IMR-90 (cell line): Measurements from ENCODE around the gene NAV2. TPM values are rescaled to one million over a fixed set of nuclear protein-coding genes. Genes with fewer than 3 reads are reported as not detected.

ENCODE experiments used
- ATAC-seq: fragments of 200-7000 bp; cut with Tn5 transposase; 2 replicates; pipeline ENCODE4 v1.9.1; 2020; ENCODE audit warnings: low read depth, mild to moderate bottlenecking, moderate library complexity
- BruUV-seq: library from RNA; stranded (reverse); fragments of 400-500 nt; replicated peaks from 2 replicates; lab custom pipeline; 2021; lab: Mats Ljungman, UMichigan
- CTCF ChIA-PET: fragments of 300-600 bp; formaldehyde crosslinking; extraction: SDS; loops from one replicate; lab custom pipeline; 2021; ENCODE audit warnings: antibody characterized with exemption; lab: Yijun Ruan, JAX
- POLR2A ChIA-PET: fragments of 300-600 bp; sonication (Branson Sonifier 250); formaldehyde crosslinking; loops from one replicate; lab custom pipeline; 2022; ENCODE audit warnings: antibody characterized with exemption; ENCODE audit not compliant: unreplicated experiment; lab: Charles Lee
- DNase-seq: peaks from one replicate; pipeline ENCODE4 v3.0.0; 2013
- H2AFZ ChIP-seq: replicated peaks from 2 replicates; pipeline ENCODE3; 2013; ENCODE audit warnings: low read length, mild to moderate bottlenecking; ENCODE audit not compliant: poor library complexity
- H2AK5ac ChIP-seq: 2 replicates; pipeline ENCODE4 v1.6.1; 2013; ENCODE audit warnings: low read depth, low read length, inconsistent platforms
- H2AK9ac ChIP-seq: replicated peaks from 2 replicates; pipeline ENCODE3; 2013; ENCODE audit warnings: mild to moderate bottlenecking, low read depth, low read length, moderate library complexity; ENCODE audit not compliant: poor library complexity
- H2BK120ac ChIP-seq: 2 replicates; pipeline ENCODE4 v1.6.1; 2013; ENCODE audit warnings: low read depth, low read length, inconsistent platforms
- H2BK15ac ChIP-seq: 3 replicates; pipeline ENCODE4 v1.6.1; 2013; ENCODE audit warnings: low read depth, low read length, inconsistent platforms
- H2BK20ac ChIP-seq: 2 replicates; pipeline ENCODE4 v1.6.1; 2013; ENCODE audit warnings: low read depth, mild to moderate bottlenecking, inconsistent platforms, low read length, moderate library complexity
- H2BK5ac ChIP-seq: 2 replicates; pipeline ENCODE4 v1.6.1; 2013; ENCODE audit warnings: mild to moderate bottlenecking, low read depth, low read length, inconsistent platforms; ENCODE audit not compliant: poor library complexity, severe bottlenecking
- H3K14ac ChIP-seq: replicated peaks from 2 replicates; pipeline ENCODE4 v1.6.1; 2013; ENCODE audit warnings: low read depth, low read length, inconsistent platforms
- H3K18ac ChIP-seq: 2 replicates; pipeline ENCODE4 v1.6.1; 2013; ENCODE audit warnings: low read depth, low read length, control low read depth
- H3K23ac ChIP-seq: 2 replicates; pipeline ENCODE4 v1.6.1; 2013; ENCODE audit warnings: low read depth, low read length, inconsistent platforms
- H3K27ac ChIP-seq: 2 replicates; pipeline ENCODE4 v1.5.1; 2013; ENCODE audit warnings: mild to moderate bottlenecking, control low read depth, low read length; ENCODE audit not compliant: insufficient read depth
- H3K27me3 ChIP-seq: 2 replicates; pipeline ENCODE4 v1.6.1; 2013; ENCODE audit warnings: low read length; ENCODE audit not compliant: control insufficient read depth, insufficient read depth
- H3K36me3 ChIP-seq: 2 replicates; pipeline ENCODE4 v1.6.1; 2013; ENCODE audit warnings: low read length, mixed read lengths; ENCODE audit not compliant: control insufficient read depth, insufficient read depth
- H3K4ac ChIP-seq: 2 replicates; pipeline ENCODE4 v1.6.1; 2013; ENCODE audit warnings: low read depth, low read length, inconsistent platforms
- H3K4me1 ChIP-seq: 2 replicates; pipeline ENCODE4 v1.6.1; 2013; ENCODE audit warnings: low read length, mixed read lengths; ENCODE audit not compliant: control insufficient read depth, insufficient read depth
- H3K4me2 ChIP-seq: 2 replicates; pipeline ENCODE4 v1.6.1; 2013; ENCODE audit warnings: low read depth, mild to moderate bottlenecking, control low read depth, low read length, moderate library complexity
- H3K4me3 ChIP-seq: 2 replicates; pipeline ENCODE4 v1.5.1; 2013; ENCODE audit warnings: low read depth, mild to moderate bottlenecking, control low read depth, low read length, moderate library complexity; ENCODE audit not compliant: insufficient read depth
- H3K56ac ChIP-seq: 2 replicates; pipeline ENCODE4 v1.6.1; 2013; ENCODE audit warnings: low read length, inconsistent platforms; ENCODE audit not compliant: insufficient read depth; ENCODE audit errors: extremely low read depth
- H3K79me1 ChIP-seq, 2 experiments: 2 replicates each; pipeline ENCODE4 v1.6.1; 2013; ENCODE audit warnings: low read length in 2 of 2, inconsistent platforms in 1 of 2, low read depth in 1 of 2
- H3K9ac ChIP-seq: 2 replicates; pipeline ENCODE4 v1.6.1; 2013; ENCODE audit warnings: low read depth, low read length, control low read depth
- H3K9me1 ChIP-seq: 2 replicates; pipeline ENCODE4 v1.6.1; 2013; ENCODE audit warnings: low read length, inconsistent platforms; ENCODE audit not compliant: insufficient read depth
- H3K9me3 ChIP-seq: 2 replicates; pipeline ENCODE4 v1.6.1; 2013; ENCODE audit warnings: low read length; ENCODE audit not compliant: control insufficient read depth, insufficient read depth
- H4K20me1 ChIP-seq: 2 replicates; pipeline ENCODE4 v1.6.1; 2013; ENCODE audit warnings: low read length, inconsistent platforms; ENCODE audit not compliant: insufficient read depth
- H4K5ac ChIP-seq: 2 replicates; pipeline ENCODE4 v1.6.1; 2013; ENCODE audit warnings: mild to moderate bottlenecking, low read depth, low read length, control low read depth
- H4K8ac ChIP-seq, 2 experiments: 2 replicates each; pipeline ENCODE4 v1.6.1; 2013; ENCODE audit warnings: low read depth in 2 of 2, low read length in 2 of 2, control low read depth in 1 of 2, inconsistent platforms in 1 of 2
- H4K91ac ChIP-seq: 2 replicates; pipeline ENCODE4 v1.6.1; 2013; ENCODE audit warnings: low read depth, low read length, inconsistent platforms; ENCODE audit not compliant: insufficient read depth
- CEBPB ChIP-seq: IDR thresholded peaks from 2 replicates; pipeline ENCODE4 v1.6.1; 2012; ENCODE audit warnings: low read depth, low read length, improper control_type of control experiment
- CHD1 ChIP-seq: IDR thresholded peaks from 2 replicates; pipeline ENCODE4 v1.6.1; 2012; ENCODE audit warnings: low read depth, low read length, improper control_type of control experiment
- FOS ChIP-seq: fragments of 150-350 bp; IDR thresholded peaks from 2 replicates; pipeline ENCODE4 v1.6.1; 2016; ENCODE audit warnings: low read depth, low read length
- MAFK ChIP-seq: IDR thresholded peaks from 2 replicates; pipeline ENCODE4 v1.6.1; 2012; ENCODE audit warnings: low read depth, low read length, improper control_type of control experiment
- MAZ ChIP-seq: IDR thresholded peaks from 2 replicates; pipeline ENCODE4 v1.6.1; 2012; ENCODE audit warnings: low read depth, mild to moderate bottlenecking, low read length, improper control_type of control experiment, moderate library complexity, borderline replicate concordance
- MXI1 ChIP-seq: IDR thresholded peaks from 2 replicates; pipeline ENCODE4 v1.6.1; 2012; ENCODE audit warnings: low read depth, mild to moderate bottlenecking, low read length, moderate library complexity, borderline replicate concordance
- NFE2L2 ChIP-seq: fragments of 150-350 bp; IDR thresholded peaks from 2 replicates; pipeline ENCODE4 v1.6.1; 2016; ENCODE audit warnings: low read depth, mild to moderate bottlenecking, low read length
- RAD21 ChIP-seq: IDR thresholded peaks from 2 replicates; pipeline ENCODE4 v1.6.1; 2012; ENCODE audit warnings: low read length, improper control_type of control experiment
- RCOR1 ChIP-seq: IDR thresholded peaks from 2 replicates; pipeline ENCODE4 v1.6.1; 2012; ENCODE audit warnings: mild to moderate bottlenecking, low read length, improper control_type of control experiment; ENCODE audit not compliant: insufficient replicate concordance
- RFX5 ChIP-seq: IDR thresholded peaks from 2 replicates; pipeline ENCODE4 v1.8.0; 2012; ENCODE audit warnings: low read depth, mild to moderate bottlenecking, low read length, moderate library complexity
- SMC3 ChIP-seq: fragments of 150-350 bp; IDR thresholded peaks from 2 replicates; pipeline ENCODE4 v1.6.1; 2016; ENCODE audit warnings: low read depth, mild to moderate bottlenecking, antibody characterized with exemption, low read length, moderate library complexity
- WGBS, 2 experiments: methylation state at CpG; one replicate each; pipeline versions ENCODE4 v1.1.5 to v1.1.7; 2013; ENCODE audit warnings: missing lambda C conversion rate in 2 of 2; ENCODE audit not compliant: insufficient read length in 1 of 2; ENCODE audit errors: extremely low coverage in 2 of 2; 5-methylcytosine and 5-hydroxymethylcytosine counted together
- dilution Hi-C: fragments of 300-500 bp; cut with HindIII; formaldehyde crosslinking; loops from one replicate; pipeline ENCODE4 v1.14.3; 2018; ENCODE audit warnings: low sequenced_read_pairs; ENCODE audit not compliant: unreplicated experiment
- in situ Hi-C: fragments of 300-500 bp; cut with MboI; formaldehyde crosslinking; loops from 3 replicates; pipeline ENCODE4 v1.14.3; 2019; ENCODE audit warnings: low sequenced_read_pairs, inconsistent platforms, mixed read lengths
- intact Hi-C: fragments of 100-400 bp; cut with micrococcal nuclease; formaldehyde crosslinking; loops from 2 replicates; pipeline ENCODE4 v1.10.0; 2022
- polyA plus RNA-seq, 3 experiments: library from polyadenylated mRNA; depleted of rRNA; stranded (reverse); fragments of >200 nt; gene quantifications; 2 replicates each; pipeline ENCODE4 v1.2.3, GENCODE V29; 2012; ENCODE audit warnings: low replicate concordance in 1 of 3
- total RNA-seq: library from RNA; depleted of rRNA; stranded (reverse); fragments of >200 nt; gene quantifications from 2 replicates; pipeline ENCODE4 v1.2.3, GENCODE V29; 2012
- TF ChIP-seq, protein P1 (sequence below): conservative IDR thresholded peaks from 2 replicates; pipeline ENCODE4 v1.5.1; 2012; ENCODE audit warnings: mild to moderate bottlenecking, low read depth, low read length, improper control_type of control experiment
- TF ChIP-seq, protein P2 (sequence below): fragments of 150-350 bp; IDR thresholded peaks from 2 replicates; pipeline ENCODE4 v1.6.1; 2017; ENCODE audit warnings: mild to moderate bottlenecking, antibody characterized with exemption, low read length, low read depth
- TF ChIP-seq, protein P3 (sequence below): fragments of 150-350 bp; IDR thresholded peaks from 2 replicates; pipeline ENCODE4 v1.6.1; 2016; ENCODE audit warnings: low read depth, mild to moderate bottlenecking, low read length, moderate library complexity, borderline replicate concordance

The NAV2 gene
- total and polyA plus RNA-seq, 2 of the 4 experiments (the other 2 are of a cell fraction) = 4.5 to 12.6 TPM

DNA sequence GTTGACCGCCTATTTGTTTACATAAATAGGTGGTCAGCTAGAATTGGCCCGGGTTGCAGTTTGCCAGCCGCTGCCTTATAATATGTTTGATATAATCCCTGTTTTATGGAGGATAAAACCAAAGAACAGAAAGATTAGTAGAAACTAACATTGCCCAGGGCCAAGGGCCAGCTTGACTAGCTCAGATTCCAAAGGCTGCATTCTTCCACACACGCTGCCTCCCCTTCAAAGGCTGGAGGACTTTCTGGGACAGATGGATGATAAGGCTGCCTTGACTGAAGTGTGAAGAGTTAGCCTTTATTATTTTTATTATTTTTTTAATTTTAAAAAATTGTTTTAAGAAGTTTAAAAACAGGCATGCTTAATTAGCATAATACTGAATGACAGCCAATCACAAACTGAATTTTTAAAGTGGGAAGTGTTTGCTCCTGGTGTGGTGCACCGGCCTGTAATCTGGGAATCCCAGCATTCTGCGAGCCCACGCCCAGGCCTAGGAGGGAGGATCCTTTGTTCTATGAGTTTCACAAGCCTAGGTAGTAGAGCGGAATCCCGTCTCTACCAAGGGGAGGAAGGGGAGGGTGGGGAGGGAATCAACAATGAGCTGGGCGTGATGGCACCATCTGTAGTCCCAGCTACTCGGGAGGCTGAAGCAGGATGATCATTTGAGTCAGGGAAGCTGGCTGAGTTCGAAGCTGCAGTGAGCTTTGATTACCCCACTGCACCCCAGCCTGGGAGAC lies 114.9 kb downstream of the NAV2 start:
- no TSS peak for BruUV-seq
- H2AK5ac ChIP-seq = no peak overlapping the region
- no peak overlapping the region for H4K91ac ChIP-seq
- H2BK5ac ChIP-seq = no peak overlapping the region
- H4K20me1 ChIP-seq = peaks cover 40% of the 10 kb centered on the region
- no peaks in the 10 kb centered on the region for H3K27me3 ChIP-seq
- H3K23ac ChIP-seq = no peak overlapping the region
- H3K9me3 ChIP-seq = no peaks in the 10 kb centered on the region
- in situ Hi-C loops (no loop called here), intact Hi-C loops (no loop called here), dilution Hi-C loops (no loop called here)
- POLR2A ChIA-PET = interaction anchor here (0.5 kb wide), 1 partner anchor 98 kb away, joined by 5 read pairs; no protein-coding TSS in a partner anchor
- no peak overlapping the region for H3K4me3 ChIP-seq
- H2AFZ ChIP-seq = no peak overlapping the region
- H4K8ac ChIP-seq = no peak overlapping the region
- H2BK15ac ChIP-seq = no peak overlapping the region
- no peak overlapping the region for H4K5ac ChIP-seq
- peaks cover 52 to 65% of the 10 kb centered on the region in 2 experiments for H3K79me1 ChIP-seq
- CTCF ChIA-PET = interaction anchor here (0.6 kb wide), 1 partner anchor 133 kb away, joined by 3 read pairs; no protein-coding TSS in a partner anchor
- no peak overlapping the region for H2BK20ac ChIP-seq
- H3K4me1 ChIP-seq = peaks cover 2% of the 10 kb centered on the region; the same call in 1 of the 2 replicates
- 100% methylated on average over 1 of the region's 12 CpGs; no CpG with 5 or more reads in 1 of the 2 experiments for WGBS, 2 experiments
- peaks cover 9% of the 10 kb centered on the region; the same call in 1 of the 2 replicates for H3K9me1 ChIP-seq
- H3K36me3 ChIP-seq = peaks cover under 1% of the 10 kb centered on the region; the same call in 1 of the 2 replicates
- H3K56ac ChIP-seq = no peak overlapping the region
- no peak overlapping the region for H3K27ac ChIP-seq
- no peak overlapping the region for H3K9ac ChIP-seq
- no peak overlapping the region for H3K4ac ChIP-seq
- H3K4me2 ChIP-seq = no peak overlapping the region
- no peak overlapping the region for H2BK120ac ChIP-seq
- H3K18ac ChIP-seq = no peak overlapping the region
- no peak overlapping the region for H2AK9ac ChIP-seq
- DNase-seq = no peak
- no peak overlapping the region for H3K14ac ChIP-seq
- no peak for ATAC-seq
- TF ChIP-seq, protein P1, sequence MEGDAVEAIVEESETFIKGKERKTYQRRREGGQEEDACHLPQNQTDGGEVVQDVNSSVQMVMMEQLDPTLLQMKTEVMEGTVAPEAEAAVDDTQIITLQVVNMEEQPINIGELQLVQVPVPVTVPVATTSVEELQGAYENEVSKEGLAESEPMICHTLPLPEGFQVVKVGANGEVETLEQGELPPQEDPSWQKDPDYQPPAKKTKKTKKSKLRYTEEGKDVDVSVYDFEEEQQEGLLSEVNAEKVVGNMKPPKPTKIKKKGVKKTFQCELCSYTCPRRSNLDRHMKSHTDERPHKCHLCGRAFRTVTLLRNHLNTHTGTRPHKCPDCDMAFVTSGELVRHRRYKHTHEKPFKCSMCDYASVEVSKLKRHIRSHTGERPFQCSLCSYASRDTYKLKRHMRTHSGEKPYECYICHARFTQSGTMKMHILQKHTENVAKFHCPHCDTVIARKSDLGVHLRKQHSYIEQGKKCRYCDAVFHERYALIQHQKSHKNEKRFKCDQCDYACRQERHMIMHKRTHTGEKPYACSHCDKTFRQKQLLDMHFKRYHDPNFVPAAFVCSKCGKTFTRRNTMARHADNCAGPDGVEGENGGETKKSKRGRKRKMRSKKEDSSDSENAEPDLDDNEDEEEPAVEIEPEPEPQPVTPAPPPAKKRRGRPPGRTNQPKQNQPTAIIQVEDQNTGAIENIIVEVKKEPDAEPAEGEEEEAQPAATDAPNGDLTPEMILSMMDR = no peak
- TF ChIP-seq CHD1 (no peak), RFX5 (no peak), FOS (no peak), RAD21 (no peak), MAFK (no peak), RCOR1 (no peak), MAZ (no peak), MXI1 (no peak), NFE2L2 (no peak), SMC3 (no peak), CEBPB (no peak)
- TF ChIP-seq, protein P2, sequence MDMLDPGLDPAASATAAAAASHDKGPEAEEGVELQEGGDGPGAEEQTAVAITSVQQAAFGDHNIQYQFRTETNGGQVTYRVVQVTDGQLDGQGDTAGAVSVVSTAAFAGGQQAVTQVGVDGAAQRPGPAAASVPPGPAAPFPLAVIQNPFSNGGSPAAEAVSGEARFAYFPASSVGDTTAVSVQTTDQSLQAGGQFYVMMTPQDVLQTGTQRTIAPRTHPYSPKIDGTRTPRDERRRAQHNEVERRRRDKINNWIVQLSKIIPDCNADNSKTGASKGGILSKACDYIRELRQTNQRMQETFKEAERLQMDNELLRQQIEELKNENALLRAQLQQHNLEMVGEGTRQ = no peak
- TF ChIP-seq, protein P3, sequence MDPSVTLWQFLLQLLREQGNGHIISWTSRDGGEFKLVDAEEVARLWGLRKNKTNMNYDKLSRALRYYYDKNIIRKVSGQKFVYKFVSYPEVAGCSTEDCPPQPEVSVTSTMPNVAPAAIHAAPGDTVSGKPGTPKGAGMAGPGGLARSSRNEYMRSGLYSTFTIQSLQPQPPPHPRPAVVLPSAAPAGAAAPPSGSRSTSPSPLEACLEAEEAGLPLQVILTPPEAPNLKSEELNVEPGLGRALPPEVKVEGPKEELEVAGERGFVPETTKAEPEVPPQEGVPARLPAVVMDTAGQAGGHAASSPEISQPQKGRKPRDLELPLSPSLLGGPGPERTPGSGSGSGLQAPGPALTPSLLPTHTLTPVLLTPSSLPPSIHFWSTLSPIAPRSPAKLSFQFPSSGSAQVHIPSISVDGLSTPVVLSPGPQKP = no peak
